ENCODE results near the gene ITPRIPL2.

ITPRIPL2 gene

GRCh38 chr16:19145010-19145409, 31.2 kb downstream of the ITPRIPL2 start:
- DNase-seq = no peak

- DNase-seq = no peak
Measured at GRCh38 chr16:19147126-19147525, 33.4 kb downstream of the ITPRIPL2 start.

GRCh38 chr16:19147627-19148026, 33.9 kb downstream of the ITPRIPL2 start:
- DNase-seq = no peak

GRCh38 chr16:19148189-19148588, 34.4 kb downstream of the ITPRIPL2 start:
- DNase-seq = no peak

- no peak for DNase-seq
Measured at GRCh38 chr16:19151310-19151709, 37.5 kb downstream of the ITPRIPL2 start.

GRCh38 chr16:19152042-19152441, 38.3 kb downstream of the ITPRIPL2 start:
- no peak for DNase-seq

- DNase-seq = no peak
Measured at GRCh38 chr16:19153876-19154275, 40.1 kb downstream of the ITPRIPL2 start.

- DNase-seq = no peak
Measured at GRCh38 chr16:19162085-19162484, 48.3 kb downstream of the ITPRIPL2 start.

- DNase-seq = no peak
Measured at GRCh38 chr16:19163215-19163614, 49.5 kb downstream of the ITPRIPL2 start.

- no peak for DNase-seq
Measured at GRCh38 chr16:19164285-19164684, 50.5 kb downstream of the ITPRIPL2 start.

GRCh38 chr16:19165101-19165500, 51.3 kb downstream of the ITPRIPL2 start:
- DNase-seq = no peak

- DNase-seq = no peak
Measured at GRCh38 chr16:19166500-19166899, 52.7 kb downstream of the ITPRIPL2 start.

- DNase-seq = peak; percentile 24
Measured at GRCh38 chr16:19167710-19168370, 54.1 kb downstream of the ITPRIPL2 start, which contains the start of gene SYT17. Gene SYT17, plus strand, starts transcription at chr16:19168240. Its CDS starts 407 bp downstream, at chr16:19168647.

GRCh38 chr16:19168371-19169081, 54.8 kb downstream of the ITPRIPL2 start:
- no peak for DNase-seq

GRCh38 chr16:19169082-19169639, 55.4 kb downstream of the ITPRIPL2 start:
- no peak for DNase-seq

GRCh38 chr16:19170043-19170655, 56.4 kb downstream of the ITPRIPL2 start:
- no peak for DNase-seq
